Prostate gland (tissue), 2 donors: ENCODE measurements around the gene CMTM4.

Experiments
- POLR2A ChIP-seq: fragments of 450-650 bp; IDR thresholded peaks from one replicate; pipeline ENCODE4 v1.6.1; 2016; ENCODE audit warnings: antibody characterized with exemption, mild to moderate bottlenecking
- POLR2AphosphoS5 ChIP-seq: sonication (generic); formaldehyde crosslinking; IDR thresholded peaks from one replicate; pipeline ENCODE4 v1.6.1; 2017; ENCODE audit warnings: antibody characterized with exemption
- TF ChIP-seq, protein P1 (sequence below), 4 experiments: fragments of 200-600 bp in 2 of 4; fragments of 450-650 bp in 2 of 4; sonication (generic) in 2 of 4; IDR thresholded peaks; 1 replicate in 3 of 4; 2 replicates in 1 of 4; pipeline ENCODE4 v1.5.1; 2016 to 2019; ENCODE audit warnings: antibody characterized with exemption in 4 of 4, mild to moderate bottlenecking in 2 of 4, moderate library complexity in 2 of 4

DNA sequence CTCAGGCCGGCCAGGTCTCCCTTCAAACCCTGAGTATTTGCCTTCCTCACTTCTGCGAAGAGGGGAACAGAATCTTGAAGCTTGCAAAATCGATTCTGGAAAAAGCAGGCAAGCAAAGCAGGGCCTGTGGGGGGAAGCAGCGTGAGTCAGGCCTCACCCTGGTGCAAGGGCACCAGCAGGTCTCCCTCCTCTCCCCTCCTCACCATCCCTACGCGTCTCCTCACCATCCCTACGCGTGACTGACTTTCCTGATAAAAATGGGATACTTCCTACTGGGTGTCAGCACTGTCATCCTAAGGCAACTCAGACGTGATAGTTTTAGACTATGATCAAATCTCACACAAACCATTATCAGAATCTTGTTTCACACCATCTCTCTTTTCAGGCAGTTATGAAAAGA is 80.0 kb downstream of the CMTM4 start:
- TF ChIP-seq, protein P1, sequence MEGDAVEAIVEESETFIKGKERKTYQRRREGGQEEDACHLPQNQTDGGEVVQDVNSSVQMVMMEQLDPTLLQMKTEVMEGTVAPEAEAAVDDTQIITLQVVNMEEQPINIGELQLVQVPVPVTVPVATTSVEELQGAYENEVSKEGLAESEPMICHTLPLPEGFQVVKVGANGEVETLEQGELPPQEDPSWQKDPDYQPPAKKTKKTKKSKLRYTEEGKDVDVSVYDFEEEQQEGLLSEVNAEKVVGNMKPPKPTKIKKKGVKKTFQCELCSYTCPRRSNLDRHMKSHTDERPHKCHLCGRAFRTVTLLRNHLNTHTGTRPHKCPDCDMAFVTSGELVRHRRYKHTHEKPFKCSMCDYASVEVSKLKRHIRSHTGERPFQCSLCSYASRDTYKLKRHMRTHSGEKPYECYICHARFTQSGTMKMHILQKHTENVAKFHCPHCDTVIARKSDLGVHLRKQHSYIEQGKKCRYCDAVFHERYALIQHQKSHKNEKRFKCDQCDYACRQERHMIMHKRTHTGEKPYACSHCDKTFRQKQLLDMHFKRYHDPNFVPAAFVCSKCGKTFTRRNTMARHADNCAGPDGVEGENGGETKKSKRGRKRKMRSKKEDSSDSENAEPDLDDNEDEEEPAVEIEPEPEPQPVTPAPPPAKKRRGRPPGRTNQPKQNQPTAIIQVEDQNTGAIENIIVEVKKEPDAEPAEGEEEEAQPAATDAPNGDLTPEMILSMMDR (IDR thresholded peaks at IDR 0.05): no peak
- TF ChIP-seq POLR2A (no peak), POLR2AphosphoS5 (no peak)
